SJCRH30 (cell line): Measurements from ENCODE around the gene SUCLG2. TPM values are rescaled to one million over a fixed set of nuclear protein-coding genes. Genes with fewer than 3 reads are reported as not detected.

ENCODE experiments used
- DNase-seq, 2 experiments: peaks; one replicate each; pipeline ENCODE4 v3.0.0-alpha.2; 2015 to 2020
- H3K27ac ChIP-seq: fragments of 250-450 bp; sonication (Bioruptor Pico); 2 replicates; pipeline ENCODE4 v1.5.1; 2020; ENCODE audit warnings: mild to moderate bottlenecking, moderate library complexity
- H3K27me3 ChIP-seq: fragments of 250-450 bp; sonication (Bioruptor Pico); 2 replicates; pipeline ENCODE4 v1.5.1; 2020; ENCODE audit warnings: mild to moderate bottlenecking, moderate library complexity
- H3K36me3 ChIP-seq: fragments of 250-450 bp; sonication (Bioruptor Pico); 2 replicates; pipeline ENCODE4 v1.5.1; 2020; ENCODE audit warnings: mild to moderate bottlenecking, moderate library complexity
- H3K4me1 ChIP-seq: fragments of 250-450 bp; sonication (Bioruptor Pico); 2 replicates; pipeline ENCODE4 v1.5.1; 2020; ENCODE audit warnings: mild to moderate bottlenecking, moderate library complexity
- H3K4me3 ChIP-seq: fragments of 250-450 bp; sonication (Bioruptor Pico); 2 replicates; pipeline ENCODE4 v1.5.1; 2020; ENCODE audit warnings: mild to moderate bottlenecking, moderate library complexity
- H3K9me3 ChIP-seq: fragments of 250-450 bp; sonication (Bioruptor Pico); replicated peaks from 2 replicates; pipeline ENCODE4 v1.5.1; 2020; ENCODE audit warnings: mild to moderate bottlenecking, moderate library complexity
- total RNA-seq: library from RNA; depleted of rRNA; stranded (reverse); fragments of >200 nt; shearing (Covaris generic); gene quantifications from 2 replicates; pipeline ENCODE4 v1.2.3, GENCODE V29; 2014

Gene SUCLG2
- total RNA-seq, 1 experiment from 2014 or later: 15.2 TPM

DNA sequence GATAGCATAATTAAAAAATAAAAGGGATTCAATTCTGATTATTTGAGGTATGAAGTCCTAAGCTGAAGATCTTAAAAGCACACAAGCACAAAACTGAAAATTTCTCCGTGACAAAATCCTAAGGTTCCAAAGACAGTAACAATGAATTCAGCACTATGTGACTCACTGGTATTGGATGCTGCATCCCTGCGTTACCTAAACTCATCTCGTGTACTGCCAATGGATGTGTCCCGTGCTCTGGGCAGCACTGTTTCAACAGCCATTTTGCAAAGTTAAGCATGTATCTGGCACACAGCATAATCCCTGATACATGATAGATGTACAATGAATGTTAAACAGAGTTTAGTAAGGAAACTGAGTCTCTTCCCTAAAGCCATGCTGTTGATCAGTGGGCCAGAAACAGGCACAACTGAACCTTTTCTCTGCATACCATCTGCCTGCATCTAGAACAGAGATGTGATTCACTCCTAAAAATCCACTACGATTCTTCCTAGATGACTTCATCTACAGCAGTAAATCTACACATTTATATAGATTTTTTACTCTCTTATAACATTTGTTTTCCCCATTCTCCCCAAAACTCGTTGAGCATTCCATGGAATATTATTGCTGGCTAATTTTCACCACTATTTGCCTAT, 14.3 kb downstream of the SUCLG2 start:
- H3K36me3 ChIP-seq: no peaks in the 10 kb centered on the region
- no peak for DNase-seq
- H3K27me3 ChIP-seq: no peaks in the 10 kb centered on the region
- H3K4me3 ChIP-seq: no peak overlapping the region
- no peaks in the 10 kb centered on the region for H3K4me1 ChIP-seq
- no peaks in the 10 kb centered on the region for H3K9me3 ChIP-seq
- no peak overlapping the region for H3K27ac ChIP-seq

DNA sequence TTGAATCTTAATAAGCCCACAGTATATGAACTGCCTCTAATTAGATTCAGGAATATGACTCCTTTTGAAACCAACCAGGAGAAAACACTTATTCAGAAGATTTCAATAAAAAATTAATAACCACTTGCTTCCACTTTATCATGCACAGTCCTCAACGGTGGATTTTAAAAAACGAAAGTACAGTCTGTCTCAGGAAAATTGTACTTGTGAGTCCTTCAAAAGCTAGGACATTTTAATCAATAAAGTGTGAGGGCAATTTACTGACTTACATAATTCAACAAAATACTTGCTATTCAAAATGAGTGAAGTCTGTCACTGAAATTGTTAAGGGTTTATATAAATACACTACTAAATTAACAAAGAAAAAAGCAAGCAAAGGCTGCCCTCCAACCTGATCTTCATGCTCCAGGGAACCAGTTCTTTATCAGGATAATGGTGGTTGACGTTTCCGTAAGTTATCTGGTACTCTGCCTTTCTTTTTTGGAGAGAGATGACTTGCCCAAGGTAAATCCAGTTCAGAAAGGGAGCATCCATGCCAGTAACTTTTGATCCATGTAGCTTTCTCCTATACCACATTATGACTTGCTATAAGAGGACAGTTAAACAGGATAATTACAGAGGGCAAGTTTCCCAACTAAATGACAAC, 17.0 kb downstream of the SUCLG2 start:
- Histone ChIP-seq H3K4me1 (no peaks in the 10 kb centered on the region), H3K27me3 (no peaks in the 10 kb centered on the region), H3K36me3 (no peaks in the 10 kb centered on the region), H3K9me3 (no peaks in the 10 kb centered on the region), H3K27ac (no peak overlapping the region), H3K4me3 (no peak overlapping the region)
- no peak for DNase-seq

DNA sequence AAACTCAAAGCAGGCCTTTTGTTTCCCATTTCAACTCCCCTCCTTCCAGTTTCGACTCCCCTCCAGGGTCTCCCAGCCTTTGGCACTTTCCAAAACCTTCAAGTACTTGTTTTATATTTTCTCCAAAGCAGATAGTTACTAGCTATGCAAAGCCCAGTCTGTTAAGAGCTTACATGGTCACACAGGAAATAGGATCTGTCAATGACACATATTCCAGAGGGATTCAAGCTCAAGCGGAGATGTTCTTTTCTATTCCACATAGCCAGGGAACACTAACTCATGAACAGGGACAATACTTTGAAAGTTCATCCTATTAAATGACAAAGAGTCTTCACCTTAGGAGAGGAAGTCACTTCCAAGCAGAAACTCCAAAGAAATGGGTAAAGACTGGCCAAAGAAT, 18.6 kb downstream of the SUCLG2 start:
- DNase-seq: no peak
- Histone ChIP-seq H3K27ac (no peak overlapping the region), H3K27me3 (no peaks in the 10 kb centered on the region), H3K4me1 (no peaks in the 10 kb centered on the region), H3K36me3 (no peaks in the 10 kb centered on the region), H3K4me3 (no peak overlapping the region), H3K9me3 (no peaks in the 10 kb centered on the region)

DNA sequence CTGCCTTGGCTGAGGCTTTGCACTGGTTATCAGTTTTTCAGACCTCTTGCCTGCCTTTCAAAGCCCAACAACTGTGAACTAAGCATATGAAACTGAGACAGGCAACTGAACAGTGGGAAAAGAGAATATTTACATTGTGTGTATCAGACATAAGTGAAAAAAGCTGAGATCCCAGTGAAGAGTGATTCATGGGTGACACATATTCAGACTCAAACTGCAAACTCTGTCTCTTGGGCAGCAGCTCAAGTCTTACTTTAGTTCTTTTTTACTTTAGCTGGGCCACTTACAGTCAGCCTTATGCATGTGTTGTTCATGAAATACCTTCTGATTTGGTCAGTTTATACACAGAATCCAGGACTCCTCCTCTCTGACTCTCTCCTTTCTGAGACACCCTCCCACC, 19.2 kb downstream of the SUCLG2 start:
- H3K36me3 ChIP-seq: no peaks in the 10 kb centered on the region
- no peak for DNase-seq
- H3K4me1 ChIP-seq: no peaks in the 10 kb centered on the region
- no peaks in the 10 kb centered on the region for H3K9me3 ChIP-seq
- no peaks in the 10 kb centered on the region for H3K27me3 ChIP-seq
- no peak overlapping the region for H3K4me3 ChIP-seq
- no peak overlapping the region for H3K27ac ChIP-seq

DNA sequence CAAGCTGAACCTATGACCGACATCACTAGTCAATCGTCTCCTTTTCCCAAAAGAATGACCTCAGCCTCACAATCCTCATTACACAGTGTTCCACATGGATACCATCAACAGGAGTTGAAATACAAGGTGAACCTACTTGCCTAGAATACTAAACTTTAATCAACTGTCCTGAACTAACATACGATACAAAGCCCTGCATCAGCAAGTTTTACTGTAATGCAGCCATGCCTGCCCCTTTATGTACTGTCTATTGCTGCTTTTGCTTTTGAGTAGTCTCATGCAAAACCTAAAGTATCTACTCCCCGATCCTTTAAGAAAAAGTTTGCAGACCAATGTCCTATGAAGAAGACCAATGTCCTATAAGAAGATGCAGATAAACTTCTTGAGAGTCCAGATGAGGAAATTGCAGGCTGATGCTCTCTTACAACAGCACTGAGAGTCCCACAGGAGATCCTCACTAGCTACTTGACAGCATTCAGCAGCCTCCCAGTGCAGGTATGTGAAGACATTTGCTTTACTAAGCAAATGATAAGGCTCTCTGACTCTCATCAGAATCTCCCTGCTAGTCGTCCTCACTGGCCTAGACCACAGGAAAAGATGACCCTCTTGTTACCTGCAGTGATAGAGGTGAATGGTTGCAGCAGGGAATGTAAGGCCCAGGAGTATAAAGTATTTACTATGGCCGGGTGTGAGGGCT, 23.6 kb downstream of the SUCLG2 start:
- no peaks in the 10 kb centered on the region for H3K9me3 ChIP-seq
- no peak for DNase-seq
- H3K4me3 ChIP-seq: no peak overlapping the region
- no peak overlapping the region for H3K27ac ChIP-seq
- no peaks in the 10 kb centered on the region for H3K36me3 ChIP-seq
- no peaks in the 10 kb centered on the region for H3K27me3 ChIP-seq
- no peaks in the 10 kb centered on the region for H3K4me1 ChIP-seq

DNA sequence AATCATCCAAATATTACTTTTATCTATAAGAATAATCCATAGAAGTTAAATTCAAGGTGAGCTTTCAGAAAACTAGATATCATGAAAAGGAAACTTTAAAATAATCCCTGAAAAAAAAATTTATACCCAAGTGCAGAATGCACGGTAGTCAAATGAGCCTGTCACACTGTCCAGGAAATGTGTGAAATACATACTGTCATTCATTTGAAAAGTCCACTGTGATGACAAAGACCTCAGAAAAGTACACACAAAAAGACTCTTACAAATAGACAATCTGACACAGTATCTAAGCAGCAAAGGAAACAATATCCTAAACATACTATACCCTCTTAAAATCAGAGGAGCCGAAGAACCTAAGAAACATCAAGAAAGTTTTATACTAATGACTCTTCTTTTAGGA, 29.7 kb downstream of the SUCLG2 start:
- no peak for DNase-seq
- Histone ChIP-seq H3K4me3 (no peak overlapping the region), H3K27me3 (no peaks in the 10 kb centered on the region), H3K27ac (no peak overlapping the region), H3K36me3 (no peaks in the 10 kb centered on the region), H3K4me1 (no peaks in the 10 kb centered on the region), H3K9me3 (no peaks in the 10 kb centered on the region)

DNA sequence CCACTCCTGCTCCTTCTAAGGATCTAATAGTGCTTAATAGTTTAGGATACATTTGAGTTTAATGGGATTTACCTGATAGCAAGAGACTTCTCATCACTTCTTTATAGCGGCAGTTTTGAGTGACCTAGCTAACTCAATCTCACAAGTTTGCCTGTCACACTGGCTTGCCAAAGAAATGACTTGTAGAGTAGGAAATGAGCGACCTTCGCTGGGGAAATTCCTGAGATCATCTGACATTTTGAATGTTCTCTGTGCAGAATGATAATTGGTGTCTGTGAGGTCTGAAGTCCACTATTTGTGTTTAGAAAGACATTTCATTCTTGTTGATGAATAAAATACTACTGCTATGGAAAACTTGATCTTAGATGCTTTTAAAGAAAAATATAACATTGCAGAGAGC, 30.3 kb downstream of the SUCLG2 start:
- DNase-seq: no peak
- H3K4me3 ChIP-seq: no peak overlapping the region
- no peaks in the 10 kb centered on the region for H3K36me3 ChIP-seq
- H3K27ac ChIP-seq: no peak overlapping the region
- H3K27me3 ChIP-seq: no peaks in the 10 kb centered on the region
- H3K4me1 ChIP-seq: no peaks in the 10 kb centered on the region
- H3K9me3 ChIP-seq: no peaks in the 10 kb centered on the region

DNA sequence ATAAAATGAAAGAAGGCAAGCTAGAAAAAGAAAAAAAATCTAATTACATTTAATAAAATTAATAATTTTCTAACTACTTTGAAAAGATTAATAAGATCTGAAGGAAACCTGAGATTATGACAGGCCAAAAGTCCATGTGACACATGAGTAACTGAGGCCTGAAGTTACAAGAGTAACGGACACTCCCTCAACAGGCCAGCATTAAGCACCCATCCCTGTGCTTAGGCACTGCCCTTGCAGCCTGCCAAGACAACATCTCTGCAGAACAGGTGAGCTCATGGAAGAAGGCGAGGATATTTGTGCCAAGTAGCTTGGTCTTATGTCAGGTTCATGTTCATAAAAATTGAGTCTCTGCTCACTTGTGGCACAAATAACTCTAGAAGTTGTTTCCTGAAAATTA, 31.8 kb downstream of the SUCLG2 start:
- Histone ChIP-seq H3K4me1 (no peaks in the 10 kb centered on the region), H3K27me3 (no peaks in the 10 kb centered on the region)

DNA sequence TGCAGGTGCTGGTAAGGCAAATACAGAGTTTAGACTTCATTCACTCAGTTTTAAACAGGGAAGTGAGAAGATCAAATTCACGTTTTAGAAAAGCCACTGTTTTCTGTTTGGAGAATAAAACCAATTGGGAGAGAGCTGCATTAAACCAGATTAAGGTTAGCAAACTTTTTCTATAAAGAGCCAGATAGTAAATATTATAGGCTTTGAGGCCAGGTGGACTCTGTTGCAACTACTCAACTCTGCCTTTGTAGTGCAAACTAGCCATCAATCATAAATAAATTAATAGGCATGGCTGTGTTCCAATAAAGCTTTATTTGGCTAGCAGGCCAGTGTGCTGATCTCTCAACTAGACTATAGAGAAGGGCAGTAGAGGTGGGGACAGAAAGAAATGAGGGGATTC, 33.5 kb downstream of the SUCLG2 start:
- H3K9me3 ChIP-seq: no peaks in the 10 kb centered on the region
- no peak overlapping the region for H3K27ac ChIP-seq
- H3K36me3 ChIP-seq: no peaks in the 10 kb centered on the region
- H3K27me3 ChIP-seq: no peaks in the 10 kb centered on the region
- no peaks in the 10 kb centered on the region for H3K4me1 ChIP-seq
- no peak for DNase-seq
- no peak overlapping the region for H3K4me3 ChIP-seq

More for the DNA sequence above, 31.8 kb downstream of the SUCLG2 start:
- no peaks in the 10 kb centered on the region for H3K9me3 ChIP-seq
- H3K36me3 ChIP-seq: no peaks in the 10 kb centered on the region
- no peak overlapping the region for H3K27ac ChIP-seq
- no peak overlapping the region for H3K4me3 ChIP-seq
- DNase-seq: no peak

DNA sequence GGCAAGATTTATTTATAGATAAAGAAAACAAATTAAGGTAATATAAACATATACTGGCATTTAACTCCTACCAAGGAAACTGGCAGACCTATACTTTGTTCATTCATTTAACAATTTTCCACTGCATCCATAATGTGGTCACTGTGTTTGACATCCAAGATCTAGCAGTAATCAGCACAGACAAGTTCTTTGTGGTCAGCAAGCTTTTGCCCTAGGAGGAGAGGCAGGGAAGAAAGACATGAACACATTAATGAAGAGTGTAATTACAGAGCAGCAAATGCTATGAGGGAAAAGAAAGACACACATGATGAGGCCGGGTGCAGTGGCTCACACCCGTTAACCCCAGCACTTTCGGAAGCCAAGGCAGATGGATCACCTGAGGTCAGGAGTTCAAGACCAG, 34.4 kb downstream of the SUCLG2 start:
- H3K36me3 ChIP-seq: no peaks in the 10 kb centered on the region
- H3K27me3 ChIP-seq: no peaks in the 10 kb centered on the region
- no peak overlapping the region for H3K4me3 ChIP-seq
- H3K9me3 ChIP-seq: no peaks in the 10 kb centered on the region
- H3K4me1 ChIP-seq: no peaks in the 10 kb centered on the region
- H3K27ac ChIP-seq: no peak overlapping the region
- no peak for DNase-seq

DNA sequence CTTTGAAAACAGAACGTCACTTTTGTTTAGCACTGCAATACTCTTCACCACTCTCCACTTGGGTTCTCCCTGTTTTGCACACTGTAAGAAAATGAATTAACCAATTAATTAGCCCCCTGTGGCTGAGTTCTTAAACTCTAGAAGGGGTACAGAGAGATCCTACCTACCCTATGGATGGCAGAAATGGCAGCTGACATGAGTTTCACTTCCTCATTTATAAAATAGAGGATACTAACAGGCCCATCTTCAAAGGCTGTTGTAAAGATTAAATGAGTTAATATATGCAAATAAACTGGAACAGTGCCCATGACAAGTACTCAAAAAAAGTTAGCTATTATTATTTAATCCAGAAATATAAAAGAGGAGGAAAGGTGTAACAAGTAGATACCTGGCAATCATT, 36.9 kb downstream of the SUCLG2 start:
- no peak for DNase-seq
- H3K27ac ChIP-seq: no peak overlapping the region
- no peaks in the 10 kb centered on the region for H3K36me3 ChIP-seq
- H3K27me3 ChIP-seq: no peaks in the 10 kb centered on the region
- H3K9me3 ChIP-seq: no peaks in the 10 kb centered on the region
- no peaks in the 10 kb centered on the region for H3K4me1 ChIP-seq
- H3K4me3 ChIP-seq: no peak overlapping the region

DNA sequence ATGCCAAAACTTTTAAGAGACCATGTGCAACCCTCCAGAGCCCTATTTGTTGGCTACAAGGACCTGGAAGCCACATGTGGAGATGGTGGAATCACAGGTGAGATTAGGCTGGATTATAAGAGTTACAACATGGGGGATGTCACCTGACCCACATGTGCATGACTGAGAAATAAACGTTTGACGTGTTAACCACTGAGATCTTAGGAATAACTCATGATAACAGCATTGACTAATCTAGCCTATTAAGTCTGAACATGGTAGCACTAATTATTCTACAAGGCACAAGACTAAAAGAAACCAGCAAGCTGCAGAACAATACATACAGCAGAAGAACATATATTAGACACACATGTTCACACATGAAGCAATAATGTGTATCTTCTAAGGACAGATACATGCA, 38.4 kb downstream of the SUCLG2 start:
- no peak overlapping the region for H3K27ac ChIP-seq

DNA sequence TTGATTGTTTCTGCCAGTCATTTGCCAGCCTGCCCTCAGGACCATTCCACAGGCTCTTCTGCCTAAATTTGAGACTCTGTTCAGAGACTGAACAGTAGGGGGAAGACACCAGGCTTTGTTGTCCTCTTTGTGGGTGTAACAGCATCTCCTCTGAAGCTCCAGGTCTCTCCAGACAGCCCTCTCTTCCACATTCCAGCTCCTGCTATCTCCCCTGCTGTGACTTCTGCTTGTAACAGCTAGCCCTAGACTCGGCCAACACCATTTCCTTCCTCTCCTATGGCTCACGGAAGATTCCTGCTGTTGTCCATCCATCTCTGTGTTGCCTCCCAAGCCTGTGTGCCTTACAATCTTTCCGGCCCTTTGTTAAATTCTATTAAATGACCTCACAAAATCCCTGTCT, 40.2 kb downstream of the SUCLG2 start:
- Histone ChIP-seq H3K27ac (no peak overlapping the region), H3K36me3 (no peaks in the 10 kb centered on the region), H3K27me3 (no peaks in the 10 kb centered on the region), H3K4me1 (no peaks in the 10 kb centered on the region), H3K9me3 (no peaks in the 10 kb centered on the region), H3K4me3 (no peak overlapping the region)
- DNase-seq: no peak

More for the DNA sequence above, 38.4 kb downstream of the SUCLG2 start:
- Histone ChIP-seq H3K27me3 (no peaks in the 10 kb centered on the region), H3K4me3 (no peak overlapping the region), H3K9me3 (no peaks in the 10 kb centered on the region), H3K36me3 (no peaks in the 10 kb centered on the region), H3K4me1 (no peaks in the 10 kb centered on the region)
- DNase-seq: no peak

DNA sequence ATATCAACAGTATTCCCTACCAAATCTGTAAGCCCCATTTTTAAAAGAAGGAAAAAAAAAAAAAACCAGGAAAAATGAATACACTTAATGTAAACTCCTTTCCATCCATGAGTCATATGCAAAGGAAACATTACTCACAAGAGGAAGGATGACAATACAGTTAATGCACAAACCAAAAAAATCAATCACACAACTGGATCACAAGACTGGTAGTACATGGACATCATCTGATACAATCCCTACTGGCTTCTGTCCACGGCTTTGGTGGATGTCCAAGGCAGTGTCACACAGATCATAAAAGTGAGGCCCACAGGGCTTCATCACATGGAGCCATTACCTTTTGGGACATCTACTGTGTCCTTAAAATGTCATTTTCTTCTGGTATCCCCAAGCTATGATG, 44.0 kb downstream of the SUCLG2 start:
- no peak overlapping the region for H3K27ac ChIP-seq
- no peaks in the 10 kb centered on the region for H3K9me3 ChIP-seq
- H3K4me3 ChIP-seq: no peak overlapping the region
- no peaks in the 10 kb centered on the region for H3K36me3 ChIP-seq
- no peak for DNase-seq
- no peaks in the 10 kb centered on the region for H3K27me3 ChIP-seq
- no peaks in the 10 kb centered on the region for H3K4me1 ChIP-seq

DNA sequence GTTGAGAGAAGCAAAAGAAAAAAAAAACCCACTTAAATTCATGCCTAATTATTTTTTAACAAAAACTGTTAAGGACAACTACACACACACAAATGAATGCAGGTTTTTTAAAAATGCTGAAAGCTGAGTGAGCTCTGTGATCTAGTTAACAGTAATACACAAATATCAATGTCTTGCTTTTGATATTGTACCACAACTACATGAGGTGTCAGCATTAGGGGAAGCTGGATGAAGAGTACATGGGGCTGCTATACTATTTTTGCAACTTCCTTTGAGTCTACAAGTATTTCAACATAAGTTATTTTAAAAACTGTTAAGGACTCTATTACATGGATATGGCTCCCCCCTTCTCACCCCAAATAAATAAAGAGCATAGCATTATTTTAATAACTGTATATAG, 44.7 kb downstream of the SUCLG2 start:
- H3K27ac ChIP-seq: no peak overlapping the region
- no peaks in the 10 kb centered on the region for H3K27me3 ChIP-seq
- no peak overlapping the region for H3K4me3 ChIP-seq
- H3K36me3 ChIP-seq: no peaks in the 10 kb centered on the region
- DNase-seq: no peak
- no peaks in the 10 kb centered on the region for H3K4me1 ChIP-seq
- no peaks in the 10 kb centered on the region for H3K9me3 ChIP-seq

DNA sequence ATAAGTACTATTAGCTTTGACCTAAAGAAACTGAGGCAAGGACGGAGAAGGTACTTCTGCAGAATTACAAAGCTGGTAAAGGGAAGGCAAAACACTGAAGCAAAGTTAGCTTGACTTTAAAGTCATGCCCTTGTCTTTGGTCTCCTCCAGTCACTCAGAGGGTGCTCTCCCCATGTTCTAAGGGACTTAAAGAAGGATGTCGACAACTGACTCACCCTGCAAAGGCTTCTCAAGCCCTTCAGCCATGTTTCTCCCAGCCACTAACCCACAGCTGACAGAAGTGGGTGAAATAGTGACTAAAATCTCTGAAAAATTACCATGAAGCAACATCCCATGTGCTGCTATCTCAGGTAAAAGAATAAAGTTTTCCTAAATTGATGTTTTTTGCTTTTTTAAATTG, 46.4 kb downstream of the SUCLG2 start:
- no peak overlapping the region for H3K4me3 ChIP-seq
- H3K27me3 ChIP-seq: no peaks in the 10 kb centered on the region
- H3K9me3 ChIP-seq: no peaks in the 10 kb centered on the region
- H3K36me3 ChIP-seq: no peaks in the 10 kb centered on the region
- DNase-seq: no peak
- H3K27ac ChIP-seq: no peak overlapping the region
- H3K4me1 ChIP-seq: no peaks in the 10 kb centered on the region
